ENCODE results near the gene PLA1A. TPM values are rescaled to one million over a fixed set of nuclear protein-coding genes. Genes with fewer than 3 reads are reported as not detected.

The PLA1A gene
- total RNA-seq, 2 donors from 2014 or later: 6.7 to 11.6 TPM

DNA sequence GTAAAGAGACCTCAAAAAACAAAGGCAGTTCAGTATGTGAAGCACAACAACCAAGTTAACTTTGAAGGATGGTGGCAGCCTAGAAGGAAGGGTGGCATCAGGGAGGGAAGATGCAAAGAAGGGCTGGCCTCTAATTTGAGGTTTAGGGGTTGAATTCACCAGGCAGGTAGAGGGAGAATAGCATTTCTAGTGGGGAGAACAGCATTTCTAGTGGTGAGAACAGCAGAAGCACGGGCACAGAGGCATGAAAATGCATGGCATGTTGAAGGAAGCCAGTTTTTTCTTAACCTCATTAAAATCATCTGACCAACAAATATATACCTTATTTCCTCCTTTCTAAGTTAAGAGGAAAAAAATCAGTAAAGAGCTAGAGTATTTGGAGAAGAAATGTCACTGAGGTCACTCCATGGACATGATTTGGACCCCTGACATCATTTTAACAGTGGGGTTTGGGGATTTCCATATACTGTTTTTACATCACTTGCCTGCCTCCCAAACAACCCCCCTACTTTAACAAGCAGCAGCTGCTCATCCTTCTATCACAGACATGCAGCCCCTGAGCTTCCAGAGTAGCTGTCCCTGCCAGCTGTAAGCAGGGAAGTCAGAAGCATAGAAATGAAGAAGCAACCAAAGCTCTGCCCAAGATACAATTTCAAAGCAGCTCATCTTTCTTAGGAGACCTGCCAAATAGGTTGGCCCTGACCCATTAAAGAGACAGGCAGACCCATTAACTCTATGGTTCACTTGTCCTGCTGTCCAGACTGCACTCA is 65.1 kb downstream of the PLA1A start:
- Histone ChIP-seq H3K4me3 (no peak overlapping the region), H3K36me3 (peaks cover 24% of the 10 kb centered on the region), H3K27me3 (no peaks in the 10 kb centered on the region), H3K27ac (peak overlapping the region; percentile 81 to 93), H3K4me1 (peaks cover 0 to 42% of the 10 kb centered on the region in 2 donors), H3K9me3 (no peaks in the 10 kb centered on the region)
- TF ChIP-seq, protein P1, sequence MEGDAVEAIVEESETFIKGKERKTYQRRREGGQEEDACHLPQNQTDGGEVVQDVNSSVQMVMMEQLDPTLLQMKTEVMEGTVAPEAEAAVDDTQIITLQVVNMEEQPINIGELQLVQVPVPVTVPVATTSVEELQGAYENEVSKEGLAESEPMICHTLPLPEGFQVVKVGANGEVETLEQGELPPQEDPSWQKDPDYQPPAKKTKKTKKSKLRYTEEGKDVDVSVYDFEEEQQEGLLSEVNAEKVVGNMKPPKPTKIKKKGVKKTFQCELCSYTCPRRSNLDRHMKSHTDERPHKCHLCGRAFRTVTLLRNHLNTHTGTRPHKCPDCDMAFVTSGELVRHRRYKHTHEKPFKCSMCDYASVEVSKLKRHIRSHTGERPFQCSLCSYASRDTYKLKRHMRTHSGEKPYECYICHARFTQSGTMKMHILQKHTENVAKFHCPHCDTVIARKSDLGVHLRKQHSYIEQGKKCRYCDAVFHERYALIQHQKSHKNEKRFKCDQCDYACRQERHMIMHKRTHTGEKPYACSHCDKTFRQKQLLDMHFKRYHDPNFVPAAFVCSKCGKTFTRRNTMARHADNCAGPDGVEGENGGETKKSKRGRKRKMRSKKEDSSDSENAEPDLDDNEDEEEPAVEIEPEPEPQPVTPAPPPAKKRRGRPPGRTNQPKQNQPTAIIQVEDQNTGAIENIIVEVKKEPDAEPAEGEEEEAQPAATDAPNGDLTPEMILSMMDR (IDR thresholded peaks at IDR 0.05): peak in 1 of 2 donors; percentile 19
- DNase-seq (ENCODE audit: low spot score): no peak

DNA sequence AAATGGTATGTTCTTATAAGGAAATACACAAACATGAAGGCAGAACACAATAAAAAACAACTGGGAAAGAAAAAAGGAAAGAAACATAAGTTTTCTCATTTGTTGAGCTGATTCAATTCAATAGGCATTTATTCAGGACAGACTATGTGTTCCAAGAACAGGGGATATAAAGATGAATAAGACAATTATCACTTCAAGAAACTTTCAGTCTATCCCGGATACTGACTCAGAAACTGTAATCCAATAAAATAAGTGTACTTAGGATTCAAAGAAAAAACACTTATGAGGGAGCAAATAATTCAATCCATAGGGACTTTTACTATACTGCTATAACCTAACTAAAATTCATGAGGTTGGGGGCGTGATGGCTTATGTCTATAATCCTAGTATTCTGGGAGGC is 66.2 kb downstream of the PLA1A start:
- H3K27me3 ChIP-seq: no peaks in the 10 kb centered on the region
- no peak overlapping the region for H3K4me3 ChIP-seq
- peak overlapping the region; percentile 81 to 93 for H3K27ac ChIP-seq
- peaks cover 13% of the 10 kb centered on the region for H3K36me3 ChIP-seq
- DNase-seq (ENCODE audit: low spot score): no peak
- TF ChIP-seq, protein P1 (IDR thresholded peaks at IDR 0.05): no peak
- no peaks in the 10 kb centered on the region for H3K9me3 ChIP-seq
- H3K4me1 ChIP-seq: peaks cover 0 to 42% of the 10 kb centered on the region in 2 donors

DNA sequence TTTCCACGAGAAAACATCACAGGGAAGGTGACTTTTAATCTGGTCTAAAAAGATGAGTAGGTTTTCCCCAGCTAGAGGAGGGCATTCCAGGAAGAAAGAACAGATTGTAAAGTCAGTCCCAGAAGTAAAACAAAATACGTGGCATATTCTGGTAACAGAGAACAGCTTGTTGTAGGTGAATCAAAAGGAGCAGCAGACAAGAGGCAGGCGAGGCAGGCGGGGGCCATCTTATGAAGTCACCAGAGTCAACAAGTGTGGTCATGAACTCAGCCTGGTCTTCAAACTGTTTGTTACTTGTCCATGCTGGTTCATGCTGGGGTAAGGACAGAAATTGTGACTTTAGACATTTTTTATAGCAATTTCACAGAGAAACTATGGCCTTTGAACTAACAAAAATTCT is 66.7 kb downstream of the PLA1A start:
- H3K27ac ChIP-seq: peak overlapping the region; percentile 81 to 93
- H3K27me3 ChIP-seq: no peaks in the 10 kb centered on the region
- TF ChIP-seq, protein P1 (IDR thresholded peaks at IDR 0.05): no peak
- H3K4me3 ChIP-seq: no peak overlapping the region
- H3K36me3 ChIP-seq: peaks cover 8% of the 10 kb centered on the region
- H3K9me3 ChIP-seq: no peaks in the 10 kb centered on the region
- no peak for DNase-seq (ENCODE audit: low spot score)
- H3K4me1 ChIP-seq: peaks cover 0 to 42% of the 10 kb centered on the region in 2 donors

DNA sequence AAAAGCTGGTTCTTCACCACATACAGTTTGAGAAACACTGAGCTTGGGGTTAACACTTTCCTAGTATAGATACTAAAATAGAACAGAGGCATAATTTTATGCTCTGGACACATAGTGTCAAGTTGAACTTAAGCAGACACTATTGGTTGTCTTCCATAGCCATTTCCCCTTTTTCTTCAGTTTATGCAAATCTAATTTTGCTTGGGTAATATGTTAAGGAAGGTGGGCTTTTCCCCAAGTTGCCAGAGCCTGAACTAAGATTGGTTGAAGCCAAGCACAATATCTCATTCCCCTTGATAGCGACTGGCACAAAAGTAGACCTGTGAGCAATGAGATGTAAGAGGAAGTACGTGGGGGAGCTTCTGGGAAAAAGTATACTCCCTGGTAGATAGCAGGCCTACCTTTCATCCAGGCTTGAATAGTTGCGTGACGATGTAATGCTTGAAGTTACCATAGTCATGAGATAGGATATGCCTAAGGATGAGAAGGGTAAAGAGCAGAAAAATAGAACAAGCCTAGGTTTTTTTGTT is 67.2 kb downstream of the PLA1A start:
- Histone ChIP-seq H3K4me3 (no peak overlapping the region), H3K27ac (peak overlapping the region; percentile 81 to 93), H3K4me1 (peaks cover 0 to 46% of the 10 kb centered on the region in 2 donors), H3K27me3 (no peaks in the 10 kb centered on the region), H3K36me3 (peaks cover 2% of the 10 kb centered on the region), H3K9me3 (no peaks in the 10 kb centered on the region)
- TF ChIP-seq, protein P1 (IDR thresholded peaks at IDR 0.05): no peak
- no peak for DNase-seq (ENCODE audit: low spot score)

DNA sequence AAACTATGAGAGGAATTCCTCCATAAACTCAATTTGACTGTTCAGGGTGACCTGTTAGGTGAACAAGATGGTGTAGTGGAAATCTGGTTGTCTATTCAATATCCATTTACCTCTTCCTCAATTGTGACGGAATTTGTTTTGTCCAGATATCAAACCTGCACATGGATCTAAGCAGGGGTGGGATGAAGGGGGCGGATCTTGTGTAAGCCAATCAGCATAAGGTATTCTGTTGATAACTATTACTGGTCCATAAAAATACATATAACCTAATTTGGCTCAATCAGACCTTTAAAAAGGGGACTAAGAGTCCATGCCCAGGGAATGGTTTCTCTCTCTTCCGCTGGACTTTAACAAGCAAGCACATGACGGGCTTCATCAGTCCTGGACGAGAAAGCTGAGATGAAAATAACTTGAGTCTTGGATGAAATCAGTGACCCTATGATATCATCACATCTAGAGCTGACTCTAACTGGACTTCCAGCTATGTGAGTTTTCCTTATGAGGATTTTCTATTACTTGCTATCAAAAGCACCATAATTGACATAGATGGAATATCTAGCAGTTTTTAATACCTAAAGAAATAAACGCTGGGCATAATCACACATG is 68.4 kb downstream of the PLA1A start:
- TF ChIP-seq, protein P1 (IDR thresholded peaks at IDR 0.05): no peak
- no peak for DNase-seq (ENCODE audit: low spot score)
- Histone ChIP-seq H3K27me3 (no peaks in the 10 kb centered on the region), H3K9me3 (no peaks in the 10 kb centered on the region), H3K4me1 (peaks cover 0 to 48% of the 10 kb centered on the region in 2 donors), H3K36me3 (peaks cover 3% of the 10 kb centered on the region), H3K27ac (peak overlapping the region; percentile 81 to 93), H3K4me3 (peak overlapping the region in 1 of 2 donors; percentile 25)

All from right atrium auricular region (tissue), 2 donors.